Kidney (tissue), 14 donors: ENCODE measurements around the gene ADAM17. TPM values are rescaled to one million over a fixed set of nuclear protein-coding genes. Genes with fewer than 3 reads are reported as not detected.

Experiments used
- DNase-seq, 5 donors: peaks; one replicate each; pipeline ENCODE4 v3.0.0-alpha.2; 2013 to 2020
- FAIRE-seq: peaks from 2 replicates; lab custom pipeline; 2012; peaks lifted over from hg19 to GRCh38; lab: Jason Lieb, UNC
- H3K27ac ChIP-seq, 2 donors: one replicate each; pipeline ENCODE4 v1.7.0; 2013; ENCODE audit warnings: low read depth in 2 of 2, low read length in 2 of 2, inconsistent platforms in 1 of 2
- H3K27me3 ChIP-seq: one replicate; pipeline ENCODE4 v1.7.1; 2013; ENCODE audit warnings: low read length, inconsistent platforms; ENCODE audit not compliant: control insufficient read depth, insufficient read depth
- H3K36me3 ChIP-seq, 3 donors: one replicate each; pipeline versions ENCODE4 v1.7.0 to v1.7.1; 2013; ENCODE audit warnings: low read length in 3 of 3, control low read depth in 1 of 3, inconsistent platforms in 1 of 3; ENCODE audit not compliant: insufficient read depth in 3 of 3, control insufficient read depth in 2 of 3
- H3K4me1 ChIP-seq, 3 donors: one replicate each; pipeline versions ENCODE4 v1.7.0 to v1.7.1; 2013; ENCODE audit warnings: low read length in 3 of 3, inconsistent platforms in 1 of 3, low read depth in 1 of 3; ENCODE audit not compliant: control insufficient read depth in 2 of 3, insufficient read depth in 2 of 3
- H3K4me3 ChIP-seq, 3 donors: one replicate each; pipeline versions ENCODE4 v1.7.0 to v1.8.1; 2013; ENCODE audit warnings: low read length in 3 of 3, control low read depth in 1 of 3, inconsistent platforms in 1 of 3
- H3K9ac ChIP-seq, 3 donors: one replicate each; pipeline versions ENCODE4 v1.7.0 to v1.7.1; 2013; ENCODE audit warnings: low read length in 3 of 3, control low read depth in 1 of 3, inconsistent platforms in 1 of 3
- H3K9me3 ChIP-seq, 3 donors: one replicate each; pipeline versions ENCODE4 v1.7.0 to v1.7.1; 2013; ENCODE audit warnings: low read length in 3 of 3, control low read depth in 1 of 3, inconsistent platforms in 1 of 3; ENCODE audit not compliant: control insufficient read depth in 2 of 3, insufficient read depth in 1 of 3
- CTCF ChIP-seq: IDR thresholded peaks from 3 replicates; pipeline ENCODE4 v1.5.1; 2012; ENCODE audit warnings: mild to moderate bottlenecking, moderate library complexity, borderline replicate concordance; ENCODE audit not compliant: insufficient read depth; ENCODE audit errors: extremely low read depth
- intact Hi-C: fragments of 100-400 bp; cut with DNase I; formaldehyde crosslinking; loops from one replicate; pipeline ENCODE4 v1.11.1; 2022
- polyA plus RNA-seq: library from polyadenylated mRNA; stranded (reverse); fragments of 350-450 nt; fragmentation: Illumina TruSeq; extraction: RNeasy Lipid Tissue Mini Kit (QIAGEN cat#74804); gene quantifications from one replicate; pipeline ENCODE4 v1.2.3, GENCODE V29; 2014; ENCODE audit warnings: low read depth, low replicate concordance; ENCODE audit not compliant: insufficient read depth
- total RNA-seq: library from RNA; stranded (reverse); fragmentation: NEBNext Ultra II Directional; extraction: Animal tissue kit (Norgen Biotek cat#: 25700); gene quantifications from one replicate; pipeline ENCODE4 v1.2.1, GENCODE V29; 2021
- donor health status: control.
- donor health status: control.
- donor health status: control.
- donor health status: control.
- donor health status: control.
- donor health status: DM: yes; HTN: yes; CAD: no.
- donor health status: Normal renal cell carcinoma (clear cell type).

The ADAM17 gene
- total and polyA plus RNA-seq, 2 donors from 2014 or later = 6.5 to 29.9 TPM

- no peak overlapping the region for H3K4me3 ChIP-seq
- no peak overlapping the region for H3K9ac ChIP-seq
- no peaks in the 10 kb centered on the region for H3K27me3 ChIP-seq
- H3K9me3 ChIP-seq = no peaks in the 10 kb centered on the region
- TF ChIP-seq CTCF = no peak
- peaks cover 0 to 5% (median 0%) of the 10 kb centered on the region in 3 donors for H3K4me1 ChIP-seq
- intact Hi-C loops = no loop called here
- H3K36me3 ChIP-seq = no peaks in the 10 kb centered on the region
- FAIRE-seq (no peak), DNase-seq (no peak)
- H3K27ac ChIP-seq = peak overlapping the region in 1 of 2 donors; percentile 64
Observed at GRCh38 chr2:9539531-9539930, 16.1 kb downstream of the ADAM17 start.

- intact Hi-C loops = no loop called here
- Histone ChIP-seq H3K27ac (peak overlapping the region in 1 of 2 donors; percentile 24), H3K36me3 (no peaks in the 10 kb centered on the region), H3K9ac (no peak overlapping the region), H3K9me3 (no peaks in the 10 kb centered on the region), H3K27me3 (no peaks in the 10 kb centered on the region), H3K4me3 (no peak overlapping the region), H3K4me1 (peaks cover 0 to 5% (median 0%) of the 10 kb centered on the region in 3 donors)
- no peak for TF ChIP-seq CTCF
- DNase-seq (peak in 2 of 5 donors; percentile 27 to 56), FAIRE-seq (peak; percentile 93)
Observed at GRCh38 chr2:9538000-9538507, 17.6 kb downstream of the ADAM17 start.

- Histone ChIP-seq H3K4me3 (no peak overlapping the region), H3K36me3 (peaks cover 0 to 5% (median 0%) of the 10 kb centered on the region in 3 donors), H3K27ac (no peak overlapping the region), H3K27me3 (no peaks in the 10 kb centered on the region), H3K9me3 (no peaks in the 10 kb centered on the region), H3K9ac (no peak overlapping the region), H3K4me1 (peaks cover 0 to 5% (median 0%) of the 10 kb centered on the region in 3 donors)
- DNase-seq = no peak
- TF ChIP-seq CTCF = no peak
- no peak for FAIRE-seq
- intact Hi-C loops = no loop called here
Observed at GRCh38 chr2:9536504-9536903, 19.1 kb downstream of the ADAM17 start.

- no peaks in the 10 kb centered on the region for H3K9me3 ChIP-seq
- TF ChIP-seq CTCF = no peak
- H3K36me3 ChIP-seq = peaks cover 0 to 5% (median 0%) of the 10 kb centered on the region in 3 donors
- DNase-seq (no peak), FAIRE-seq (no peak)
- H3K27me3 ChIP-seq = no peaks in the 10 kb centered on the region
- intact Hi-C loops = no loop called here
- no peak overlapping the region for H3K9ac ChIP-seq
- H3K4me1 ChIP-seq = peaks cover 0 to 5% (median 0%) of the 10 kb centered on the region in 3 donors
- H3K4me3 ChIP-seq = no peak overlapping the region
- H3K27ac ChIP-seq = no peak overlapping the region
Observed at GRCh38 chr2:9535177-9535576, 20.5 kb downstream of the ADAM17 start.
